H1 (cell line): ENCODE results near the gene C19orf44.

Source experiments
- ATF3 ChIP-seq: IDR thresholded peaks from 2 replicates; pipeline ENCODE4 v1.6.1; 2011; ENCODE audit warnings: low read depth, mild to moderate bottlenecking, low read length; ENCODE audit not compliant: insufficient read depth
- CHD1 ChIP-seq: IDR thresholded peaks from 2 replicates; pipeline ENCODE4 v1.6.1; 2012; ENCODE audit warnings: low read depth, low read length, improper control_type of control experiment
- CHD7 ChIP-seq: fragments of 300-600 bp; sonication (generic); IDR thresholded peaks from 2 replicates; pipeline ENCODE4 v1.7.1; 2012; ENCODE audit warnings: low read length, moderate library complexity, mild to moderate bottlenecking, inconsistent platforms; ENCODE audit not compliant: insufficient replicate concordance
- CTCF ChIP-seq, 3 experiments: IDR thresholded peaks; 1 replicate in 2 of 3; 2 replicates in 1 of 3; pipeline versions ENCODE4 v1.5.1 to v1.6.1; 2011; ENCODE audit warnings: low read length in 3 of 3, mild to moderate bottlenecking in 3 of 3, inconsistent platforms in 2 of 3, low read depth in 1 of 3, moderate library complexity in 1 of 3; ENCODE audit not compliant: insufficient read depth in 1 of 3; ENCODE audit errors: control extremely low read depth in 1 of 3
- JUND ChIP-seq: IDR thresholded peaks from 2 replicates; pipeline ENCODE4 v1.6.1; 2011; ENCODE audit warnings: mild to moderate bottlenecking, improper control_type of control experiment, low read length
- POLR2AphosphoS5 ChIP-seq: IDR thresholded peaks from 2 replicates; pipeline ENCODE4 v1.6.1; 2011; ENCODE audit warnings: low read depth, low read length
- RXRA ChIP-seq: IDR thresholded peaks from 2 replicates; pipeline ENCODE4 v1.6.1; 2011; ENCODE audit warnings: low read depth, mild to moderate bottlenecking, low read length, moderate library complexity; ENCODE audit not compliant: insufficient read depth
- SP1 ChIP-seq: IDR thresholded peaks from 2 replicates; pipeline ENCODE4 v1.6.1; 2011; ENCODE audit warnings: low read depth, low read length
- TAF1 ChIP-seq: IDR thresholded peaks from 2 replicates; pipeline ENCODE4 v1.6.1; 2011; ENCODE audit warnings: mild to moderate bottlenecking, low read depth, low read length
- ZNF274 ChIP-seq: IDR thresholded peaks from 2 replicates; pipeline ENCODE4 v1.7.0; 2012; ENCODE audit warnings: low read length, borderline replicate concordance; ENCODE audit errors: extremely low read depth

- no peak for TF ChIP-seq TAF1
- no peak for TF ChIP-seq SP1
- no peak for TF ChIP-seq CHD1
- no peak for TF ChIP-seq RXRA
- no peak for TF ChIP-seq CTCF (IDR thresholded peaks at IDR 0.05; ENCODE audit: control extremely low read depth in 1 of 3, insufficient read depth in 1 of 3, low read depth in 1 of 3, low read length in 3 of 3)
- no peak for TF ChIP-seq ATF3
- no peak for TF ChIP-seq CHD7
- no peak for TF ChIP-seq JUND
- TF ChIP-seq POLR2AphosphoS5 = no peak
- TF ChIP-seq ZNF274 = no peak
Observed at GRCh38 chr19:16463341-16463990, 32.7 kb upstream of the C19orf44 start.
